ENCODE measurements around the gene SMC3. TPM values are rescaled to one million over a fixed set of nuclear protein-coding genes. Genes with fewer than 3 reads are reported as not detected.

The SMC3 gene
- total RNA-seq (2022; extraction: Qiagen RNA extraction; ENCODE audit: low read depth), result 36.7 to 57.1 TPM (median 44.0 TPM) in 5 replicates

DNA sequence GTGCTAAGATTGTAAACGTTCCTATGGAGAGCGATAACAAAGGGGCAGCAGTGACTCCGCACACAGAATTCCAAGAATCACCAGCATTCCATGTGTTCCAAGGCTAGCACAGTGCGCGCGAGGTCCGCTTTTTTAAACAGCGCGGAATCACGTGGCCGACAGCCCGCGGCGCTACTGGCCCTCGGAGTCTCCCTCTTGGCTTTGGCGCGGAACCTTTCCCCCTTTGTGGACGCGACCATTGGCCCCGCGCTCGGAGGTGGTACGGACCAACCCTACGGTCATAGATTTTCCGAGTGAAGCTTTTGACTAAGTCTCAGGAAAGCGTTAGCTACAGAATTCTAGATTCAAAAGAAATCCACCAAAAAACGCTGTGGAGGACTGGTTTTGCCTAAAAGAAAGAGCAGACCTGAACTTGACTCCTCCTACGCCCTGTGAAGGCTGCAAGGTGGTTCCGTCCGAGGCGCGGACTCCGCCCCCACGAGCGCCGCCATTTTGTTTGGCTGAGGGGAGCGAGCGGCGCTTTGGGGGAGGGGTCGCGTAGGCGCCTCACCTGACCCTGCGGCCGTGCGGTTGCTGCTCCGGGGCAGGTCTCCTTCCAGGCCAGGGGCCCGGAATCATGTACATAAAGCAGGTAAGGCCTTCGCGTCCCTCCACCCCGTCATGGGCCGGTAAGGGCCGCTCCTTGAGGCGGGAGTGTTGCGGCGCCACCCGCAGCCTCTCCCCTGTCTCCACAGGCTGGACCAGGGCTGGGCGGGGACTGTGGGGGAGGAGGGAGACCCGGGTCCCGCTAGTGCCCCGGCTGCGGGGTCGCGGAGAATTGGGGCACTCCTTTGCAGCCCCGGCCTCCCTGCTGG is at the start of gene SMC3:
Gene SMC3 (plus strand): TSS at position 495 of the 854 bp plus-strand sequence. CDS start 122 bp downstream, at position 617.

DNA sequence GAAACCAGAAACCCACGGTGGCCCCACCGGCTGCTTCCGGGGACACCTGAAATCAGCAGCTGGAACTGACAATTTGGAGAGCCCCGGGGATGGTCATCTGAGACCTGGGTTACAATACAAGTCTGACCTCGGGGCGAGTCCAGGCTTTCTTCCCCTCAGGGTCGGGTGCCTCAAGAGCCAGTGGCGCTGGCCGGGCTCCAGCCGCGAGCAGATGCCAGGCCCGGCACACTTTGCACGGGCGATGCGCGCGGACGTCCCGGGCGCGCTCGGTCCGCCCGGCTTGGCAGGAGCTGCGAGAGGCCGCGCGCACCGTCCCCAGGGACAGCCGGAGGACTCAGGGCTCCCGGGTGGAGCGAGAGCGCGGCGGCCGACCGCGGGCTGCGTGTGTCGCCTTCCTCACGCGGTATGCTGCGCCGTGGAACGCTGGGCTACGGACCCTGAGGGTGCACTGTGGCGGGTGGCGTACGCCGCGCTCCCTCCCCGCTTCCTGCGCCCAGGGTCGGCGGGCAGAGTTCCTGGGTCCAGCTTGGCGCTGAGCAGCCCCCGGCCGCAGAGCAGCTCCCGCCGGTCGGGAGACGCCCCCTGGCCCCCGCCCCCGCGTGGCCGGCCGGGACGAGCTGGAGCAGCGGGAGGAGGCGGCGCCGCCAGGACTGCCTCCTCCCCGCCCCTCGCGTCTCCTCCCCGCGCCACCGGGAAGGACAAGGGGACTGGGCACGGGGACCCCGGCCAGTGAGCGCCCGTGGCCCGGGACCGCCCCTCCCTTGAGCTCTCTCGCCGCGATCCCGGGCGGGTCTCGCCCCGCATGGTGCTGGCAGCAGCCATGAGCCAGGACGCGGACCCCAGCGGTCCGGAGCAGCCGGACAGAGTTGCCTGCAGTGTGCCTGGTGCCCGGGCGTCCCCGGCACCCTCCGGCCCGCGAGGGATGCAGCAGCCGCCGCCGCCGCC is 76.4 kb downstream of the SMC3 start, which contains the start of gene RBM20:
Gene RBM20 (plus strand): TSS at position 684 of the 945 bp plus-strand sequence. CDS start 119 bp downstream, at position 803.

Other genes starting within 250 kb of the SMC3 start
- gene DUSP5, start 69.8 kb upstream of the SMC3 start, total RNA-seq (2022; extraction: Qiagen RNA extraction; ENCODE audit: low read depth), result 111 to 161 TPM (median 136 TPM) in 5 replicates
- 2.6 to 3.4 TPM (median 2.7 TPM) in 5 replicates for gene RBM20, start 76.6 kb downstream of the SMC3 start, total RNA-seq (2022; extraction: Qiagen RNA extraction; ENCODE audit: low read depth)